T1000 (cell line): ENCODE measurements around the gene DNAAF5.
"Not testable (repeated sequence)": the region's sequence is repeated elsewhere in the genome, so short reads cannot be mapped to it uniquely, and the experiment has no call there.

Experiments
- DNase-seq: peaks from one replicate; lab custom pipeline; 2025; ENCODE audit warnings: mixed read lengths; lab: John Stamatoyannopoulos, UW

Gene DNAAF5

GRCh38 chr7:747186-747585 is 20.7 kb downstream of the DNAAF5 start:
- DNase-seq, result no peak

DNA sequence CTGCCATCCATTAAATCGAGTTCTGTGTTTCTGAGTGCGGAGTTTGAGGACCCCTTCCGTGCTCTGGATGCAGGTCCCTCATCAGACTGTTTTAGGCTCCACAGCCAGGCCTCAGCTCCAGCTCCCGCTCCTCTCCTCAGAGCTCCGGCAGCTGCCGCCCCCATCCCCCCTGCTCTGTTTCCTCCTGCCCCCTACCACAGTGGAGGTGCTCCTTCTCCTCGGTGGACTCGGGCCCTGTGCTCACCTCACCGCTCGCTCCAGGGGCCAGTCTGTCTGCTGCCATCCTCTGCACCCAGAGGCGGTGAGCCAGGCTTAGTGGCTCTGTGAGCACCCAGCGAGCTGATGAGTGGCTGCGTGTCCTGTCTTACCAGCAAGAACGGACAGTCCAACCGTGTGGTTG is 21.9 kb downstream of the DNAAF5 start:
- no peak for DNase-seq

DNA sequence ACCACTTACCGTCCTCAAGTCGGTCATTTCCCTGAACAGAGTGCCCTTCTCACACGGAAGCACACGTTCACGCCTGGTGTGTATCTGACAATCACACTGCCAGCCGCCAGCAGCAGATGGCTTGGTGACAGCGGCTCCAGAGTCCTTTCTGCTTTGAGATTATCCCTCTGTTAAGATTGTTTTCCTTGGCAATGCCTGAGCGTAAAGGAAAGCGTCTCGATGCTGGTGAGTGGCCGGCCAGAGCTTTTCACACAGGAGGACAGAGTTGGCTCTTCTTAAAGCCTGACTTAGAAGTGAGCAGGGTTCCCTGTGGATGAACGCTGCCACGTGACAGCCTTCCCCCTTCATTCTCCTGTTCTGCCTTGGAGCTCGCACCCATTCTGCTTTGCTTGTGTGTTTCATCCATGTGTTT is 22.6 kb downstream of the DNAAF5 start:
- DNase-seq, result no peak

GRCh38 chr7:750111-750905 is 23.8 kb downstream of the DNAAF5 start:
- no peak for DNase-seq

DNA sequence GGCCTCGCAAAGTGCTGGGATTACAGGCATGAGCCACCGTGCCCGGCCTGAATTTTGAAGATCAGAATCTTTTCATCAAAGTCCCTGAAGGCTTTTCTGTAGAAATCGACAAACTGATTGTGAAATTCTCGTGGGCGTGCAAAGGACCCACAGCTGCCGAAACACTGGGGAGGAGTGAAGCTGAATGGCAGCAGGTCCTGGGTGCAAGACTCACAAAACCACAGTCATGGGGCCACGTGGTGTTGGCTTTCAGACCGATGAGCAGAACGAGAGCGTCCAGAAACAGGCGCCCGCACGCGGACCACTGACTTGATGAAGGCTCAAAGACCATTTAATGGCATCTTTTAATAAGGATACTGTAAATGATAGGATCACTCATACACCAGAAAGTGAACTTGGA is 25.3 kb downstream of the DNAAF5 start:
- DNase-seq, result no peak

GRCh38 chr7:752256-752655 is 25.8 kb downstream of the DNAAF5 start:
- DNase-seq, result not testable (repeated sequence)

DNA sequence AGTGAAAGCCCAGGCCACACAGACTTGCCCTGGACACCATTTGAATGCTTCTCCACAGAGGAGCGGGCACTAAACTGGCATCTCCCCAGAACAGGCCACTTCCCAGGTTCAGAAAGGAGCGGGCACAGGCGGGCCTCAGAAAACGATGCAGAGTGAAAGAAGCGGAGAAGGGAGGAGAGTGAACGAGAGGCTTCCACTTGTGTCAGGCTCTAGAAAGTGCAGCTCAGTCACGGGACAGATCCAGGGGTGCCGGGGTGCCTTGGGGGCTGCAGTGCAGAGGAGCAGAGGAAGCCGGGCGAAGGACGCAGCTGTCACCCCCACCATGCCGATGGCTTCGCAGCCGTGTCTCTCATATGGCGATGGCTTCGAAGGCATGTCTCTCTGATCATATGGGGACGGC is 26.7 kb downstream of the DNAAF5 start:
- DNase-seq, result no peak

GRCh38 chr7:754531-755412 is 28.3 kb downstream of the DNAAF5 start:
- DNase-seq, result no peak

DNA sequence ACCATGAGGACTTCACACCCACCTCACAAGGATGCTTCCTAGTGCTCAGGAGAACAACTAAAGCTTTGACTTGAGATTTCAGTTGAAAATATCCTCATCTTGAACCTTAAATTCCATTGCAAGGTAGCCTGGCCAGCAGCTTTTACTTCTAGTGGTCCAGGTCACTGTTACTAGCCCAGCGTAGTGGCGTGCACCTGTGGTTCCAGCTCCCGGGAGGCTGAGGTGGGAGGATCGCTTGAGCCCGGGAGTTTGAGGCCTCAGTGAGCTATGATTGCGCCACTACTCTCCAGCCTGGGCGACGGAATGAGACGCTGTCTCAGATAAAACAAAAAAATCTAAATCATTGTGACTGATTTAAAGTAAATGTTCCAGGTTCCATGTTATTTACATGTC is 28.9 kb downstream of the DNAAF5 start:
- no peak for DNase-seq

GRCh38 chr7:756231-756927 is 29.9 kb downstream of the DNAAF5 start:
- no peak for DNase-seq

- DNase-seq, result no peak
Measured at GRCh38 chr7:756928-757560, 30.5 kb downstream of the DNAAF5 start.

DNA sequence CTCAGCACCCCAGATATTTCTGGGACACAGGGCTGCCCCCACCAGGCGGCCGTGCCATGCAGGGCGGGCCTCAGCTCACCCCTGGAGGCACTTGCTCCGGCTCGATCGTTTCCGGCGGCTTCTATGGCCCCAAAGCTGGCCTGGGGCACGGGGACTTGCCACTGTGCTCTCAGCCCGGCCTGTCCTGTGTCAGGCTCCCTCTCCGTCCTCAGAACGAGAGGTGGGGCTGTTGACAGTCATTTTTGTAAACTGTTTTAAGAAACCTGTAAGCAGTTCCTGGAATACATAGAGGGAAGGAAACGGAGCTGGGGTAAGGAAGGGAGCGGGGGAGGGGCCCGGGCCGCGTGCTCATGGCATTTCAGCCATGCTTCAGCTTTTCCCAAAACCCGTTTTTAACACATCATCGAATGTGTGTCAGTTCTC is 31.3 kb downstream of the DNAAF5 start:
- no peak for DNase-seq

- DNase-seq, result no peak
Measured at GRCh38 chr7:759569-759968, 33.1 kb downstream of the DNAAF5 start.

DNA sequence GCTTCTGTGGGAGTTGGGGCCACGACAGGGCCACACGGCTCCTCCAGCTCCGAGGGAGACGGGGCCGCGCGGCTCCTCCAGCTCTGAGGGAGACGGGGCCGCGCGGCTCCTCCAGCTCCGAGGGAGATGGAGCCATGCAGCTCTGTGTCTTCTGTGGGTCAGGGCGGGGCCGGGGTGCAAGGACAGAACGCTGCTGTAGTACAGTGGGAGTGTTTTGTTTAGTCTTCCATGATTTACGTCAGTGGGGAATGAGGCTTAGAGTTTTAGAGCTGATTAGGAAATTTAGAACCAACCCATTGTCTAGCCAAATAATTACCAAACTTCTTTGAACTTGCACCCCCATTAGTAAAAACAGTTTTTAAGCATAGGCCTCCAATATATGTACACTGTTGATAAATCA is 33.5 kb downstream of the DNAAF5 start:
- DNase-seq, result no peak

DNA sequence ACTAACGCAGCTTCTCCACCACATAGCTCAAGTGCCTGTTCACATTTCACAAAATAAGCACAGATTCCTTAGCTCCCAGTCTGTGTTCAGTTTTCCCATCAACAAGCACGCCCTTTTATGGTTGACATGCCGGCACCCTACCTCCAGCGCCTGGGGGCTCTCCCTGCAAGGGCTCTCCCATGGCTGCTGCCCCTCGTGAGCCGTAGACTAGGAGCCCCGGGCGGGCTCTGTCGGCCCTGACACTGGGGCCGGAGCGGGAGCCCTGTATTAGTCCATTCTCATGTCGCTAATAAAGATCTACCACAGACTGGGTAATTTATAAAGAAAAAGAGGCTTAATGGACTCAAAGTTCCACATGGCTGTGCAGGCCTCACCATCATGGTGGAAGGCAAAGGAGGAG is 34.6 kb downstream of the DNAAF5 start:
- DNase-seq, result no peak

DNA sequence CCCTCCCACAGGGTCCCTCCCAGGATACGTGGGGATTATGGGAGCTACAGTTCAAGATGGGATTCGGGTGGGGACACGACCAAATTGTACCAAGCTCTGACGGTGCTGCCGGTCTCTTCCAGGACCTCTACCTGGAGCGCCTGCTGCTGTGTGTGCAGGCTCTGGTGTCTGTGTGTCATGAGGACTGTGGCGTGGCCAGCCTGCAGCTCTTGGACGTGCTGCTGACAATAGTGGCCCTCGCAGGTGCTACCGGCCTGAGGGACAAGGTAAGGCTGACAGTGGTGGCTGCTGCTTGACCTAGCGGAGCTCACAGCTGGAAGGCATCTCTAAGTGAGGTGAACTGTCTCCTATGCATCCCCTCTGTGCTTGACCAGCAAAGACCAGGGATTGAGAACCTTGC is 35.1 kb downstream of the DNAAF5 start:
- DNase-seq, result no peak

DNA sequence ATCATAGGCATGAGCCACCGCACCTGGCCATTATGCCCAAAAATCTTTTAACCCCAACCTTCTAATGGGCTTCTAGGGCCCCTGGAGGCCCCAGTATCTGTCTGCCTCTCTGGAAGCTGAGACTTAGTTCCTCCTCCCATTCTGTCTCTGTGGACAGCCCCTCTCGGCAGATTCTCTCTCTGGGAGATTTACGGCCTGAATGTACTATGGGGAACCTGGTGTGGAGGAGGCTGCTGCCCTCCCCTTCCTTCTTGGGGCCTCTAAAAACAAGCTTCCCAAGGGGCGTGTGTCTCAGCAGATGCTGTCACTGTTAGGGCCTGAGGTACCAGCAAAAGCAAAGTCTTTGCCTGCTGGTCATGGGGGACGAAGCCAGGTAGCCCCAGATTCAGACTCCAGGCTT is 36.4 kb downstream of the DNAAF5 start:
- no peak for DNase-seq

DNA sequence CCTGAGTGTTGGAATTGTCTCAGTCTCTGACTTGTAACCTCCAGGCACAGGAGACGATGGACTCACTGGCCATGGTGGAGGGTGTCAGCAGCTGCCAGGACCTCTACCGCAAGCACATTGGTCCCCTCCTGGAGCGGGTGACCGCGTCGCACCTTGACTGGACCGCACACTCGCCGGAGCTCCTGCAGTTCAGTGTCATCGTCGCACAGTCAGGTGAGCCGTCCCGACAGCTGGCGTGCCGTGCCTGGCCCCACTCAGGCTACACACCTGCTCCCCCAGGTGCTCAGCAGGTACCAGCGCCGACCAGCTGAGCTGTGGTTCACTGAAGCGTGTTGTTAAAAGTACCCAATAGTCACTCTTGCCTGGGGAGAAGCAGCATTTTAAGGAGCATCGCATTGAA is 37.3 kb downstream of the DNAAF5 start:
- DNase-seq, result no peak

DNA sequence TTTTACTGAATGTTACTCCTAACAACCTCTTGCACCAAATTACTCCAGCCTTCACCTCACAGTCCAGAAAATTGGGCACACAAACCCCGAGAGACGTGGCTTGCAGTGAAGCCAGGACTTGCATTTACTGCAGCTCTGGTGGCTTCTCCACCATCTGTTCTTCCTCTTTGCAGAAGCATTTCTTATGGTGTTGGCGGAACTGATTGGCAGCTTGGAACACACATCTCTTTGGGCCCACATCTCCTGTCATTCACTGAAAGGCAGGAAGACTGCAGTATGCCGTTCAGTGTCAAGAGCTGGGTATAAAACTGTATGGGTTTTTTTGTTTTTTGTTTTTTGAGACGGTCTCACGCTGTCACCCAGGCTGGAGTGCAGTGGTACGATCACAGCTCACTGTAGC is 38.9 kb downstream of the DNAAF5 start:
- DNase-seq, result no peak

GRCh38 chr7:767580-767940 is 41.1 kb downstream of the DNAAF5 start:
- DNase-seq, result peak; percentile 94

DNA sequence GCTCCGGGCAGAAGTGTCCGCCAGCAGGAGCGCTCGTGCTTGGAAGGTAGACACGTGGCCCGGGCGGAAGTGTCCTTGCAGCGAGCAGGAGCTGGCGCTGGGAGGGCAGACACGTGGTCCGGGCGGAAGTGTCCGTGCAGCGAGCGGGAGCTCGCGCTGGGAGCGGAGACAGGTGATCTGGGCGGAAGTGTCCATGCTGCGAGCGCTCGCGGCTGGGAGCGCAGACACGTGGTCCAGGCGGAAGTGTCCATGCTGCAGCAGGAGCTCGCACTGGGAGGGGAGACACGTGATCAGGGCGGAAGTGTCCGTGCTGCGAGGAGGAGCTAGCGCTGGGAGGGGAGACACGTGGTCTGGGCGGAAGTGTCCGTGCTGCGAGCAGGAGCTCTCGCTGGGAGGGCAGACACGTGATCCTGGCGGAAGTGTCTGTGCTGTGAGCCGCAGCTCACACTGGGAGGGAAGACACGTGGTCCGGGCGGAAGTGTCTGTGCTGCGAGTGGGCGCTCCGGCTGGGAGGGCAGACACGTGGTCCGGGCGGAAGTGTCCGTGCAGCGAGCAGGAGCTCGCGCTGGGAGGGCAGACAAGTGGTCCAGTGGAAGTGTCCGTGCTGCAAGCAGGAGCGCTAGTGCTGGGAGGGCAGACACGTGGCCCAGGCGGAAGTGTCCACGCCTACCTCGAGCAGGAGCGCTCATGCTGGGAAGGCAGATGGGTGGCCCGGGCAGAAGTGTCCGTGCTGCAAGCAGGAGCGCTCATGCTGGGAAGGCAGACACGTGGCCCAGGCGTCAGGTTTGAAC is 41.6 kb downstream of the DNAAF5 start:
- peak; percentile 97 for DNase-seq
